Stimulated activated CD4-positive, alpha-beta T cell treated with anti-CD3 and anti-CD28 coated beads, Interleukin-1b, Interleukin-23, amount 100 ng/mL, for 24 hours (primary cell): Measurements from ENCODE around the gene IFNA1.
"Not testable (repeated sequence)": the region's sequence is repeated elsewhere in the genome, so short reads cannot be mapped to it uniquely, and the experiment has no call there.

Experiments used
- DNase-seq, 4 experiments: peaks; one replicate each; pipeline ENCODE4 v3.0.0-alpha.2; 2020; ENCODE audit warnings: low read depth in 4 of 4, low spot score in 1 of 4

IFNA1 gene

GRCh38 chr9:21443849-21444625, 3.8 kb downstream of the IFNA1 start:
- no peak for DNase-seq

GRCh38 chr9:21449312-21449711, 9.1 kb downstream of the IFNA1 start:
- not testable (repeated sequence) for DNase-seq

- no peak for DNase-seq
Measured at GRCh38 chr9:21450733-21451394, 10.6 kb downstream of the IFNA1 start.

GRCh38 chr9:21452681-21453080, 12.4 kb downstream of the IFNA1 start:
- DNase-seq, result no peak

- no peak for DNase-seq
Measured at GRCh38 chr9:21454149-21454548, 13.9 kb downstream of the IFNA1 start.

- DNase-seq, result no peak
Measured at GRCh38 chr9:21455320-21455719, 15.1 kb downstream of the IFNA1 start.

GRCh38 chr9:21461377-21461776, 21.1 kb downstream of the IFNA1 start:
- no peak for DNase-seq

GRCh38 chr9:21465138-21465537, 24.9 kb downstream of the IFNA1 start:
- DNase-seq, result no peak

- no peak for DNase-seq
Measured at GRCh38 chr9:21465859-21466518, 25.8 kb downstream of the IFNA1 start.

- DNase-seq, result no peak
Measured at GRCh38 chr9:21470126-21470525, 29.9 kb downstream of the IFNA1 start.

- DNase-seq, result no peak
Measured at GRCh38 chr9:21473236-21473635, 33.0 kb downstream of the IFNA1 start.

GRCh38 chr9:21477466-21477865, 37.2 kb downstream of the IFNA1 start:
- DNase-seq, result no peak

GRCh38 chr9:21479152-21479702, 39.0 kb downstream of the IFNA1 start:
- no peak for DNase-seq

- no peak for DNase-seq
Measured at GRCh38 chr9:21481470-21482056, 41.3 kb downstream of the IFNA1 start.

- DNase-seq, result no peak
Measured at GRCh38 chr9:21482213-21482612, 42.0 kb downstream of the IFNA1 start, which contains the start of gene IFNE. TSS of gene IFNE (minus strand) at chr9:21482313. CDS start at chr9:21481694, 619 bp downstream.
